T-helper 1 cell treated with Interleukin-12 subunit alpha and Interleukin-12 subunit beta and Interleukin-4 antibody, amounts not matched to agents 30 μg/mL and 1 μg/mL, for 36 hours (primary cell): ENCODE results near the gene PRG3.
"Not testable (repeated sequence)": the region's sequence is repeated elsewhere in the genome, so short reads cannot be mapped to it uniquely, and the experiment has no call there.

Experiments used
- H3K27ac Mint-ChIP-seq: one replicate; pipeline ENCODE4 v1.8.0; 2021; ENCODE audit warnings: mild to moderate bottlenecking, mixed read lengths
- H3K27me3 Mint-ChIP-seq: one replicate; pipeline ENCODE4 v1.8.0; 2021; ENCODE audit warnings: low read depth, mixed read lengths
- H3K36me3 Mint-ChIP-seq: one replicate; pipeline ENCODE4 v1.8.0; 2021; ENCODE audit warnings: low read depth, mixed read lengths
- H3K4me1 Mint-ChIP-seq: one replicate; pipeline ENCODE4 v1.8.0; 2021; ENCODE audit warnings: low read depth, mixed read lengths
- H3K4me3 Mint-ChIP-seq: one replicate; pipeline ENCODE4 v1.8.0; 2021; ENCODE audit warnings: mild to moderate bottlenecking, moderate library complexity, mixed read lengths
- H3K9me3 Mint-ChIP-seq: one replicate; pipeline ENCODE4 v1.8.0; 2021; ENCODE audit warnings: mixed read lengths

The PRG3 gene

GRCh38 chr11:57336856-57337255 is 44.1 kb downstream of the PRG3 start:
- Mint-ChIP-seq H3K4me1 (peaks cover 28% of the 10 kb centered on the region), H3K27ac (peak overlapping the region; percentile 98), H3K36me3 (peaks cover 13% of the 10 kb centered on the region)
- H3K4me3 Mint-ChIP-seq, H3K27me3 Mint-ChIP-seq, H3K9me3 Mint-ChIP-seq: not testable (repeated sequence)

GRCh38 chr11:57336111-57336666 is 44.8 kb downstream of the PRG3 start:
- H3K4me3 Mint-ChIP-seq: peak overlapping the region; percentile 97
- H3K36me3 Mint-ChIP-seq: peaks cover 19% of the 10 kb centered on the region
- peaks cover 6% of the 10 kb centered on the region for H3K27me3 Mint-ChIP-seq
- H3K9me3 Mint-ChIP-seq: no peaks in the 10 kb centered on the region
- peaks cover 28% of the 10 kb centered on the region for H3K4me1 Mint-ChIP-seq
- peak overlapping the region; percentile 98 for H3K27ac Mint-ChIP-seq

- Mint-ChIP-seq H3K4me1 (peaks cover 26% of the 10 kb centered on the region), H3K27ac (peak within 1 kb of the TSS; percentile 98), H3K27me3 (peaks cover 2% of the 10 kb centered on the region), H3K36me3 (peaks cover 25% of the 10 kb centered on the region), H3K4me3 (peak within 1 kb of the TSS; percentile 97), H3K9me3 (no peaks in the 10 kb centered on the region)
Observed at GRCh38 chr11:57335343-57336110, 45.4 kb downstream of the PRG3 start, which contains the start of gene SSRP1. Gene SSRP1, minus strand, starts transcription at chr11:57335892. Its CDS starts 771 bp downstream, at chr11:57335121.

- Mint-ChIP-seq H3K36me3 (peaks cover 31% of the 10 kb centered on the region), H3K27ac (peak overlapping the region; percentile 87), H3K4me3 (peak overlapping the region; percentile 97), H3K4me1 (peaks cover 29% of the 10 kb centered on the region), H3K9me3 (no peaks in the 10 kb centered on the region), H3K27me3 (no peaks in the 10 kb centered on the region)
Observed at GRCh38 chr11:57335023-57335342, 46.0 kb downstream of the PRG3 start.

- Mint-ChIP-seq H3K4me1 (peaks cover 31% of the 10 kb centered on the region), H3K9me3 (no peaks in the 10 kb centered on the region), H3K4me3 (no peak overlapping the region), H3K27me3 (no peaks in the 10 kb centered on the region), H3K27ac (no peak overlapping the region), H3K36me3 (peaks cover 47% of the 10 kb centered on the region)
Observed at GRCh38 chr11:57332694-57333440, 48.1 kb downstream of the PRG3 start.

- Mint-ChIP-seq H3K36me3 (peaks cover 58% of the 10 kb centered on the region), H3K4me3 (no peak overlapping the region), H3K9me3 (no peaks in the 10 kb centered on the region), H3K27ac (no peak overlapping the region), H3K4me1 (peaks cover 39% of the 10 kb centered on the region), H3K27me3 (no peaks in the 10 kb centered on the region)
Observed at GRCh38 chr11:57331720-57332119, 49.2 kb downstream of the PRG3 start.

- Mint-ChIP-seq H3K27ac (no peak overlapping the region), H3K4me3 (no peak overlapping the region)
Observed at GRCh38 chr11:57330029-57330428, 50.9 kb downstream of the PRG3 start.

GRCh38 chr11:57327721-57328120 is 53.2 kb downstream of the PRG3 start:
- H3K4me3 Mint-ChIP-seq: no peak overlapping the region
- no peaks in the 10 kb centered on the region for H3K9me3 Mint-ChIP-seq
- H3K36me3 Mint-ChIP-seq: peaks cover 61% of the 10 kb centered on the region
- peaks cover 46% of the 10 kb centered on the region for H3K4me1 Mint-ChIP-seq
- H3K27ac Mint-ChIP-seq: peak overlapping the region; percentile 32
- H3K27me3 Mint-ChIP-seq: no peaks in the 10 kb centered on the region

More at GRCh38 chr11:57330029-57330428, 50.9 kb downstream of the PRG3 start:
- Mint-ChIP-seq H3K4me1 (peaks cover 45% of the 10 kb centered on the region), H3K27me3 (no peaks in the 10 kb centered on the region), H3K36me3 (peaks cover 68% of the 10 kb centered on the region), H3K9me3 (no peaks in the 10 kb centered on the region)
